Ramos (cell line): ENCODE results near the gene FRMD4A.
"Not testable (repeated sequence)": the region's sequence is repeated elsewhere in the genome, so short reads cannot be mapped to it uniquely, and the experiment has no call there.

Experiments used
- in situ Hi-C: fragments of 300-500 bp; cut with MboI; formaldehyde crosslinking; loops from one replicate; pipeline ENCODE4 v1.14.3; 2022; ENCODE audit warnings: low sequenced_read_pairs; ENCODE audit not compliant: unreplicated experiment

The FRMD4A gene

GRCh38 chr10:14244801-14245211 lies 85.9 kb downstream of the FRMD4A start:
- in situ Hi-C loops = no loop called here

- in situ Hi-C loops = no loop called here
These were observed 86.6 kb downstream of the FRMD4A start for GRCh38 chr10:14244147-14244546.

- in situ Hi-C loops = no loop called here
These were observed 87.5 kb downstream of the FRMD4A start for GRCh38 chr10:14243221-14243620.

GRCh38 chr10:14241196-14241595 lies 89.5 kb downstream of the FRMD4A start:
- in situ Hi-C loops = no loop called here

GRCh38 chr10:14240253-14241189 lies 90.2 kb downstream of the FRMD4A start:
- in situ Hi-C loops = no loop called here

GRCh38 chr10:14238659-14239058 lies 92.1 kb downstream of the FRMD4A start:
- in situ Hi-C loops = not testable (repeated sequence)

- in situ Hi-C loops = no loop called here
These were observed 94.4 kb downstream of the FRMD4A start for GRCh38 chr10:14236341-14236740.

- in situ Hi-C loops = no loop called here
These were observed 95.0 kb downstream of the FRMD4A start for GRCh38 chr10:14235566-14236195.

GRCh38 chr10:14233566-14233965 lies 97.2 kb downstream of the FRMD4A start:
- in situ Hi-C loops = no loop called here

GRCh38 chr10:14228798-14229197 lies 101.9 kb downstream of the FRMD4A start:
- in situ Hi-C loops = not testable (repeated sequence)

GRCh38 chr10:14225379-14225778 lies 105.3 kb downstream of the FRMD4A start:
- in situ Hi-C loops = no loop called here

- in situ Hi-C loops = loop anchor here (25.0 kb wide), 1 partner anchor 767 kb away; no protein-coding TSS in a partner anchor
These were observed 110.7 kb downstream of the FRMD4A start for GRCh38 chr10:14220026-14220425.

GRCh38 chr10:14219411-14219810 lies 111.3 kb downstream of the FRMD4A start:
- in situ Hi-C loops = loop anchor here (25.0 kb wide), 1 partner anchor 768 kb away; no protein-coding TSS in a partner anchor

- in situ Hi-C loops = loop anchor here (25.0 kb wide), 1 partner anchor 772 kb away; no protein-coding TSS in a partner anchor
These were observed 115.1 kb downstream of the FRMD4A start for GRCh38 chr10:14215641-14216040.

- in situ Hi-C loops = loop anchor here (25.0 kb wide), 1 partner anchor 774 kb away; no protein-coding TSS in a partner anchor
These were observed 117.0 kb downstream of the FRMD4A start for GRCh38 chr10:14213703-14214102.

- in situ Hi-C loops = loop anchor here (25.0 kb wide), 1 partner anchor 776 kb away; no protein-coding TSS in a partner anchor
These were observed 119.1 kb downstream of the FRMD4A start for GRCh38 chr10:14211610-14212009.

GRCh38 chr10:14208231-14208630 lies 122.5 kb downstream of the FRMD4A start:
- in situ Hi-C loops = loop anchor here (25.0 kb wide), 1 partner anchor 779 kb away; no protein-coding TSS in a partner anchor

- in situ Hi-C loops = loop anchor here (25.0 kb wide), 1 partner anchor 782 kb away; no protein-coding TSS in a partner anchor
These were observed 125.5 kb downstream of the FRMD4A start for GRCh38 chr10:14205233-14205632.

- in situ Hi-C loops = loop anchor here (25.0 kb wide), 1 partner anchor 786 kb away; no protein-coding TSS in a partner anchor
These were observed 129.8 kb downstream of the FRMD4A start for GRCh38 chr10:14200698-14201544.

GRCh38 chr10:14199098-14199497 lies 131.6 kb downstream of the FRMD4A start:
- in situ Hi-C loops = loop anchor here (25.0 kb wide), 1 partner anchor 638 kb away; the partner anchor contains the start of genes CDNF, HSPA14 and MSANTD7
